Measurements from ENCODE around the gene GH1. TPM values are rescaled to one million over a fixed set of nuclear protein-coding genes. Genes with fewer than 3 reads are reported as not detected.
A peak's percentile ranks its signal among the peaks of the same experiment; 100 is the strongest.

GH1 gene
- total RNA-seq, 1 experiment from 2014 or later = not detected

DNA sequence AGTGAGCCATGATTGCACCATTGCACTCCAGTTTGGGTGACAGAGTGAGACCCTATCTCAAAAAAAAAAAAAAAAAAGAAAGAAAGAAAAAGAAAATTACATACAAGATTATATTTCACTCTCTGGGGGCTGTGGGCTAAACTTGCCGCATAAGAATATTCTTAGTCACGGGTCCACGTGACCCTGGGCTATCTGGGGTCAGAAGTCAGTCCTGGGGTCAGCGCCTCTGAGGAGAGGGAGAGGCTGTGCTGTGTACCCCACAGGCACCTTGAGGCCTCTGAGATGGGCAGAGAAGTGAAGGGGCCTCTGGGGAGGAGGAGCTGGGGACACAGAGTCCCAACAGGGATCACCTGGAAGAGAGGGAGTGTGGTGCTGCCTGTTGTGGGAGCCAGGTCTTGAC lies 19.3 kb upstream of the GH1 start:
- Histone ChIP-seq H3K4me3 (replicated peaks in 1 of 2; ENCODE audit: low read depth in 1 of 2, low read length in 2 of 2) (no peak overlapping the region), H4K20me1 (ENCODE audit: insufficient read depth) (no peaks in the 10 kb centered on the region), H3K4me2 (ENCODE audit: low read length) (no peak overlapping the region), H3K9ac (ENCODE audit: low read length) (no peak overlapping the region), H3K9me3 (ENCODE audit: control insufficient read depth in 1 of 2, insufficient read depth in 1 of 2, low read depth in 1 of 2, low read length in 2 of 2) (no peaks in the 10 kb centered on the region), H3K79me2 (ENCODE audit: insufficient read depth, low read length) (no peaks in the 10 kb centered on the region), H3K27me3 (ENCODE audit: insufficient read depth, low read length) (no peaks in the 10 kb centered on the region), H2AFZ (ENCODE audit: low read depth, low read length, poor library complexity, severe bottlenecking) (no peak overlapping the region), H3K9me2 (ENCODE audit: insufficient read depth) (no peaks in the 10 kb centered on the region), H3K4me1 (ENCODE audit: control insufficient read depth in 1 of 2, insufficient read depth in 2 of 2, low read length in 2 of 2) (no peaks in the 10 kb centered on the region), H3K27ac (ENCODE audit: low read depth, low read length) (no peak overlapping the region), H3K36me3 (ENCODE audit: control insufficient read depth in 1 of 2, insufficient read depth in 2 of 2, low read length in 2 of 2) (no peaks in the 10 kb centered on the region)
- TF ChIP-seq EZH2phosphoT487 (IDR thresholded peaks at IDR 0.05; ENCODE audit: borderline replicate concordance) (no peak), EZH2 (IDR thresholded peaks at IDR 0.05) (no peak)
- ATAC-seq (no peak), DNase-seq (ENCODE audit: low read depth, low spot score) (no peak)
- BruUV-seq (replicated peaks) = no TSS peak
- intact Hi-C loops (cut with micrococcal nuclease) = no loop called here
- ChIA-PET RAD21 (ENCODE audit: low non-redundant PET in 1 of 2, low total read pairs in 2 of 2, uncharacterized antibody in 2 of 2, unreplicated experiment in 2 of 2) (no interaction called here), POLR2A (no interaction called here), CTCF (interaction anchor here (0.7 to 1.6 kb wide), 2 partner anchors 9 to 196 kb away, joined by 4 to 5 read pairs; no protein-coding TSS in a partner anchor)

DNA sequence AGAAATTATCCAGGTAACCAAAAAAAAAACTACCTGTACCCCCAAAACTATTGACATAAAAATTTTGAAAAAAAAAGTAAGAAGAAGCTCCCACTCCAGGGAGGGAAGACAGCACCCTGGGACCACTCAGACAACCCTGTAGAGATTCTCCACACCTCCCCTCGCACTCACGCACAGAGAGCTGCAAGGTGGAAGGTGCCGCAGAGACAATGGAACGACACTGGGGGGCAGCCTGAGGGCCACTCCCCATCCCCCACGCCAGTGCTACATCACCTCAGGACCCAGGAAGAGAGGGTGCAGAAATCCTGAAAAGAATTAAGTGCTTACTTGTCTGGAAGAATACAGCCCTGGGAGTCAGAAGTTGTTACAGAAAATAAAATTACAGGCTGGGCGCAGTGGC lies 18.7 kb upstream of the GH1 start:
- no peaks in the 10 kb centered on the region for H4K20me1 ChIP-seq (ENCODE audit: insufficient read depth)
- no peaks in the 10 kb centered on the region for H3K9me2 ChIP-seq (ENCODE audit: insufficient read depth)
- ATAC-seq (peak; percentile 53), DNase-seq (ENCODE audit: low read depth, low spot score) (no peak)
- BruUV-seq (replicated peaks) = no TSS peak
- intact Hi-C loops (cut with micrococcal nuclease) = no loop called here
- no peak overlapping the region for H3K9ac ChIP-seq (ENCODE audit: low read length)
- no peaks in the 10 kb centered on the region for H3K9me3 ChIP-seq (ENCODE audit: control insufficient read depth in 1 of 2, insufficient read depth in 1 of 2, low read depth in 1 of 2, low read length in 2 of 2)
- no peaks in the 10 kb centered on the region for H3K36me3 ChIP-seq (ENCODE audit: control insufficient read depth in 1 of 2, insufficient read depth in 2 of 2, low read length in 2 of 2)
- H3K4me2 ChIP-seq (ENCODE audit: low read length) = no peak overlapping the region
- TF ChIP-seq ELF1 (IDR thresholded peaks at IDR 0.05; ENCODE audit: borderline replicate concordance, low read depth) (no peak), RAD21 (IDR thresholded peaks at IDR 0.05; ENCODE audit: low read depth) (no peak)
- TF ChIP-seq, protein P1, sequence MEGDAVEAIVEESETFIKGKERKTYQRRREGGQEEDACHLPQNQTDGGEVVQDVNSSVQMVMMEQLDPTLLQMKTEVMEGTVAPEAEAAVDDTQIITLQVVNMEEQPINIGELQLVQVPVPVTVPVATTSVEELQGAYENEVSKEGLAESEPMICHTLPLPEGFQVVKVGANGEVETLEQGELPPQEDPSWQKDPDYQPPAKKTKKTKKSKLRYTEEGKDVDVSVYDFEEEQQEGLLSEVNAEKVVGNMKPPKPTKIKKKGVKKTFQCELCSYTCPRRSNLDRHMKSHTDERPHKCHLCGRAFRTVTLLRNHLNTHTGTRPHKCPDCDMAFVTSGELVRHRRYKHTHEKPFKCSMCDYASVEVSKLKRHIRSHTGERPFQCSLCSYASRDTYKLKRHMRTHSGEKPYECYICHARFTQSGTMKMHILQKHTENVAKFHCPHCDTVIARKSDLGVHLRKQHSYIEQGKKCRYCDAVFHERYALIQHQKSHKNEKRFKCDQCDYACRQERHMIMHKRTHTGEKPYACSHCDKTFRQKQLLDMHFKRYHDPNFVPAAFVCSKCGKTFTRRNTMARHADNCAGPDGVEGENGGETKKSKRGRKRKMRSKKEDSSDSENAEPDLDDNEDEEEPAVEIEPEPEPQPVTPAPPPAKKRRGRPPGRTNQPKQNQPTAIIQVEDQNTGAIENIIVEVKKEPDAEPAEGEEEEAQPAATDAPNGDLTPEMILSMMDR (IDR thresholded peaks at IDR 0.05 in 2 of 3, conservative IDR thresholded peaks at IDR 0.05 in 1 of 3; ENCODE audit: borderline replicate concordance in 1 of 3, insufficient read depth in 1 of 3, low read depth in 2 of 3, low read length in 2 of 3) = peak in 2 of 3 experiments; percentile 18 to 19; a peak in 2 of 6 replicates
- H2AFZ ChIP-seq (ENCODE audit: low read depth, low read length, poor library complexity, severe bottlenecking) = no peak overlapping the region
- no peaks in the 10 kb centered on the region for H3K27me3 ChIP-seq (ENCODE audit: insufficient read depth, low read length)
- ChIA-PET CTCF (interaction anchor here (1.2 to 1.6 kb wide), 3 partner anchors 9 to 196 kb away, joined by 3 to 7 read pairs (median 5); no protein-coding TSS in a partner anchor), POLR2A (no interaction called here), RAD21 (ENCODE audit: low non-redundant PET in 1 of 2, low total read pairs in 2 of 2, uncharacterized antibody in 2 of 2, unreplicated experiment in 2 of 2) (no interaction called here)
- no peaks in the 10 kb centered on the region for H3K79me2 ChIP-seq (ENCODE audit: insufficient read depth, low read length)
- H3K4me1 ChIP-seq (ENCODE audit: control insufficient read depth in 1 of 2, insufficient read depth in 2 of 2, low read length in 2 of 2) = no peaks in the 10 kb centered on the region
- H3K4me3 ChIP-seq (replicated peaks in 1 of 2; ENCODE audit: low read depth in 1 of 2, low read length in 2 of 2) = no peak overlapping the region
- no peak overlapping the region for H3K27ac ChIP-seq (ENCODE audit: low read depth, low read length)
